GM18499 (cell line): ENCODE measurements around the gene ARHGAP6.

Source experiments
- ATAC-seq: cut with Tn5 transposase; IDR thresholded peaks from one replicate; pipeline ENCODE4 v1.9.1; 2021; ENCODE audit warnings: moderate number of reproducible peaks; ENCODE audit not compliant: insufficient read depth, unreplicated experiment

ARHGAP6 gene

DNA sequence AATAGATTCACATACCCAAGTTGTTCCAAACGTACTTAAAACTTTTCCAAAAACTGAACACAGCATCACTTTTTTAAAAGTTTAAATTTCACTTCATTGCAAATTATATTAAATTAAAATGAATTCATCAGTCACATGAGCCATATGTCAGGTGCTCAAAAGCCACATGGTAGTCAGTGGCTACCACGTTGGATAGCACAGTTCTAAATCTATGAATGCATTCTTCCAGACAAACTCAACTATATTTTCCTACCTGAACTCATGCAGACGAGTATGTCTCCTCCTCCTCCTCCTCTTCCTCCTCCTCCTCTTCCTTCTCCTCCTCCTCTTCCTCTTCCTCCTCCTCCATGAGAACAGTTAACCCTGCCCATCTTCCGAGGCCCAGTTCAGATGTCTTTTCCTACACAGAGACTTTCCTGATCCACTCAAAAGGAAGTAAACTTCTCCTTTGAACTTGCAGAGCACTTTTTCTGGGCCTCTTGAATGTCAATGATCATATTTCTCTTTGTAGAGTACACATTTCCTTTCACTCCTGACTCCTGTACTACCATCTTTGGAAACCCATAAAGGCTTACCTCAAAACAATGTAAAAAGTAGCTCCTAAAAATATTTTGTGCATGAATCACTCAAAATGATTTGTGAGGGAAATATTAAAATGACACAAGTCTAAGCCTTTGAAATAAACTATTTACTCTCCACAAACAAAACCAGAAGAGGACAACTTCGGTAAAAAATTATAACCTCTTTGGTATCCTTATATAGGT lies 199.9 kb downstream of the ARHGAP6 start:
- ATAC-seq: no peak

DNA sequence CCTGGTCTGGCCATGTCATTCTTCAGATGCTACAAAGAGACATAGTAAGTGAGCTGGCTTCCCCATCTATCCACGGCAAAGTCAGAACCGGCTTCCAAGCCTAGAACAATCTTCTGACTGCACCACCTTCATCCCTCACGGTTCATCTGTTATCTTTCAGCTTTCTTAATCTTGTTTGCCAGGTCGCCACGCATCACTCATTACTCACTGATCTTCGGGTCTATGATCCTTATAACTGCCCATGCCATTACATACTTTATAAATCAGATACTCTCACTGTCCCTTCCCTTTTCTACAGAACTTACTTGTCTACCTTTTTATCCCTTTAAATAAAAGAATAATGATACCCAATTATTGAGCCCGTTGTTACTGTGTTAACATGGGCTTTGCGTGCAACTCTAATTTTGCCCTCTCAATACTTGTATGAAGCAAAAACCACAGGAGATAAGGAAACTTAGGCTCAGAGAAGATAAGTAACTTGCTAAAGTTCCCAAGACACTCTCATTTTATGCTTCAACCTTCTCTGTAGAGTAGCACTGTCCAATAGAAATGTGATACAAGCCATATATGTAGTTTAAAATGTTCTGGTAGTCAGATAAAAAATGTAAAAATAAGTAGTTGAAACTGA lies 200.8 kb downstream of the ARHGAP6 start:
- ATAC-seq: no peak

GRCh38 chrX:11464380-11464779 lies 201.3 kb downstream of the ARHGAP6 start:
- no peak for ATAC-seq

- no peak for ATAC-seq
These were observed 203.1 kb downstream of the ARHGAP6 start for GRCh38 chrX:11462648-11463047.

DNA sequence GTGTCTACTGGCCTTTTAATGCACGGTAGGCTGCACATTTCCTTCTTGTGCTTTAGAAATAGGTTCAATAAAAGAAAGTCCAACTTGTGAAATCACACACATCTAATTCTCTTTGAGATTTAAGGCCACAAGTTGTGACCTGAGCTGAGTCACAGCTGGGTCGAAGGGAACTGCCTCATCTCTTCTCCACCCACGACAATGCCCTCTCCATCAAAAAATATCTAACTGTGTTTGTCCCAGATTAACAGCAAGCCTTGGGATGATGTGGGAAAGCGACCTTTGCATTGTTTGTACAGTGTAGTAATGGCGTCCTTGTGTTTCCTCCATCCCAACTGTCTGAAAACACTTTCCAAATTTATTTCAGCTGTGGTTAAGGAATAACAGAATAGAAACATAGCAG lies 203.6 kb downstream of the ARHGAP6 start:
- ATAC-seq: no peak

- no peak for ATAC-seq
These were observed 204.3 kb downstream of the ARHGAP6 start for GRCh38 chrX:11461201-11462001.

DNA sequence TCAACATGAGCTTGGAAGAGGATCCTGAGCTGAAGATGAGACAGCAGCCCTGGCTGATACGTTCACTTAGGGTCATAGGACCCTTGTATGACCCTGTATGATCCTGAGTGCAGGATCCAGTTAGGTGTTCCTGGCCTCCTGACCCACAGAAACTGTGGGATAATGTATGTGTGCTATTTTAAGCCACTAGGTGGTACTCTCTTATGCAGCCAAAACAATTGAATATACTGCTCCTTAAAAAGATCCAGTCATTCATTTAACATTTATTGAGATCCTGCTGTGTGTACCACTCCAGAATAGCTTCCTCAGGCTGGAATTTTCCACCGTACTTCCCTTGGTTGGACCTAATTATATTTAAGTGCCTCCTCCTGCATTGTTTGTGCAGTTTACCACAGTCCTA lies 205.4 kb downstream of the ARHGAP6 start:
- no peak for ATAC-seq

- ATAC-seq: no peak
These were observed 207.6 kb downstream of the ARHGAP6 start for GRCh38 chrX:11458170-11458569.

DNA sequence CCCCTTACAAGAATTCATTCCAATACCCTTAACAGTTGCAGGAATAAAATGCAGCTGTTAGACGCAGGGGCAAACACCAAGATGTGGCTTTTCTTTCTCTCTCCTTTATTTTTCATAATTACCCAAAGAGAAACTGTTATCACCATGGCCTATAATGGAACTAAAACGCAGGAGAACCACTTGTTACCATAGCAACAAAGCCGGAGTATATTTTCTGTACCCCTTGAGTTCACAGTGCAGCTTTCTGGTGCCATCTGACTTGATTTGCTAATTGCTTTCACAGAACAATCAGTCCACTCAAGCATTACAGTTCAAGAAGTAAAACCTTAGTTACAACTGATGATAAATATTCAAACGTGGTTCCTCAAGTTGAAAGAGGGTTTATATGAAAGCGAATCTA lies 214.6 kb downstream of the ARHGAP6 start:
- no peak for ATAC-seq

DNA sequence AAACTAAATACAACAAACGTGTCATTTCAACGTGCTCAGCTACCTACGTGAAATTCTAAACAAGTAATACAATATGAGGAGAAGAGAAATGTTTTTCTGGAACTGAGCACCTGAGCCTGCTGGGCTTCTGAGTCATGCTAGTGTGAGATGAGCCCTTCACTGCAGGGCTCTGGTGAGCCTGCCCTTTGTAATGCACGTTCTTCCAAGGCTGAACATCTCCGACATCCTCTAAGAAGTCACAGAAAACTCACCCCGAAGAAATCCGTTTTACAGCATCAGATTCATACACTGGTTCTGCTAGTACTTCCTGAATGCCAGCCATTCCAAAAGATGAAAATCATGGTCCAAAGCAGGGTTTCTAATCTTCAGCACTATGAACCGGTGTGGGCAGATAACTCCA lies 215.4 kb downstream of the ARHGAP6 start:
- no peak for ATAC-seq

DNA sequence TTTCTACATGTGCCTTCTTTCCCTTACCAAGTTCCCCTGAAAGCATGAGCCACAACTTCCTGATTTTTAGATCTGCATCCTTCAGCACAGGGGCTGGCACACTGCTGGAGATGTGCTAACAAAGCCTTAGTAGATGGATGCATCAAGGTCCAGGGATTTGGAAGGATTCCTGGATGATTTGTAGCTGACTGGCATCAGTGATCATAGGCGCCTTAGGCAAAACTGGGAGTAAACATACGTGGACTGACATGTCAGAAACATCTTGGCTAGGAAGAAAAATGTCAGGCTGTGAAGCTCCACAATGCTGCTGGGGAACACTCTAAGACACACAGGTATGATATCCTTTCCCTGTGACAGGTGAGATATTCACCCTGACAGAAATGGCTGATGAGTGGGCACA lies 216.1 kb downstream of the ARHGAP6 start:
- ATAC-seq: no peak

- no peak for ATAC-seq
These were observed 218.3 kb downstream of the ARHGAP6 start for GRCh38 chrX:11447418-11447817.

DNA sequence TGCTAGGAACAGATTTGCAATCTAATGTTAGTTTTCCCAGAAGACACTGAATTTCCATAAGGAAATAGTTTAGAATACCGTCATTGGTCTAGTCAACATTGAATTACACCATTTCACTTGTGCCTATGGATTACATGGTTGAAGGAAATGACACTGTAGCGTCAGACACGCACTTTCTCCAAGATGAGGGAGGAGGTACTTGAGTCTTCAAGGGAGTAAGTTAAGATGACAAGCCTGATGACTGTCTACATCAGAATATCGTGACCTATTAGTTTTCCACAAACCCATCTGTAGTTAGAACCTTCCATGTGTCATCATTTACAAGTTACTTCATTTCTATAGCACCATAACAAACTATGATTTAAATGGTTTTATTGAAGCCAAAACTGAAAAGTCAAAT lies 218.8 kb downstream of the ARHGAP6 start:
- no peak for ATAC-seq

- no peak for ATAC-seq
These were observed 219.4 kb downstream of the ARHGAP6 start for GRCh38 chrX:11446336-11446735.

GRCh38 chrX:11445540-11445939 lies 220.2 kb downstream of the ARHGAP6 start:
- no peak for ATAC-seq

DNA sequence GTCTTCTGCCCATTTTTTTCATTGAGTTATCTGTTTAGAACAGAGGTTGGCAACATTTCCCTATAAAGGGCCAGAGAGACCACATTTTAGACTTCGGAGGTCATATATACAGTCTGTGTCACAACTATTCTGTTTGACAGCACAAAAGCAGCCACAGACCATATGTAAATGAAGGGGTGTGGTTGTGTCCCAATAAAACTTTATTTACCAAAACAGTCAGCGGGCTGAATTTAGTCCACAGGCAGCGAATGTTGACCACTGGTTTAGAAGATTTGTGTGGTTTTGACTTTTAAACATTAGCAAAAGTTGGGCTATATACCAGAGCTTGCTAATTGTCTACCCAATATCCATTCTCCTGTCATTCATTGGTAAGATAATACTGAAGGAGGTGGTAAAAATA lies 221.7 kb downstream of the ARHGAP6 start:
- ATAC-seq: no peak

DNA sequence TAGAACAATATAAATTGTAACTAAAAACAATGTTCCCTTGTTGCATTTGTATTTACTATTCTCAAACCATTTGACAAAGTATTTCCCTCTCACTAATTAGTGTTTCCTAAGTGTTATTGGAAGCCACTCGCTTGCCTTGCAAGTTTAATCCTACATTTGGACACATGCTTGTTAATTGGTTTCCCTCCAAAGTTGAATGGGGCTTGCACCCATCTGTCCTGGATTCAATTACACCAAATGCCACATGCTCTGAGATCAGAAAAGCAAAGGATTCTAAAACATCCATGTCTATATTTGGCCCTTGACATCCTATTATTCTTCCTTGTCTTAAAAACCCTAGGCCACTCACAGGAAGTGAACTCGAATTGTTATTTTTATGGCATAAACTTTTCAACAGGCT lies 225.9 kb downstream of the ARHGAP6 start:
- ATAC-seq: no peak

- no peak for ATAC-seq
These were observed 227.0 kb downstream of the ARHGAP6 start for GRCh38 chrX:11438767-11439166.

DNA sequence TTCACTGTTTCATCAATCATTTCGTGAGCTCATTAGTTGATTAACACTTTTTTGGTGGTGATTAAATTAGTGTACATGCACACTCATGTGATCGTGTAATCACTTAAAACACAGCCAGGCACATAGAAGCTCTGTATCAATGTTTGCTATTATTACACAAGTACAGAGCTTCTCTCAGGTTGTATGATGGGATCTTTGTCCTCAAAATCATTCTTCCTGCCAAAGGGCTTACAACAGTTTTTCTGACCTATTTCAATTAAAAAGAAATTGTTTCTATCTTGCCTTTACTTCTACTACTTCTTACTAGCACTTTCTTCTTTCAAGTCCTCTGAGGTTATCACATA lies 227.4 kb downstream of the ARHGAP6 start:
- ATAC-seq: no peak

GRCh38 chrX:11437642-11438379 lies 227.9 kb downstream of the ARHGAP6 start:
- no peak for ATAC-seq

DNA sequence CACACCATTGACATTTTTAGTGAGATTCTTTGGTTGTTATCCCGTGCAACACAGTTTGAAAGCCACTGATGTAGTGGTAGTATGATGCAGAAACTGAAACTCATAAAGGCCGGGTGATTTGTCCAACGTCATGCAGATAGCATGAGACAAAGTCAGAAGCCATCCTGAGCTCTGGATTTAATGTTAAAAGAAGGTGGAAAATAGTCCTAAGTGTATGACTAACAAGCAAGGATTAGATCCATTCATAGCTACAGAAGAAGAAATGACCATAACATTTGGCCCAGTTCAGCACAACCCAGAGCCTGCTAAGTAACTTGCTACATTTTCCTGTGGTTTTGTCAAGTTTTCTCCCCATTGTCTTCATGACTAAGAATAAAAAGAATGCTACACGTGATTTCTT lies 230.2 kb downstream of the ARHGAP6 start:
- ATAC-seq: no peak
